NCI-H69 (cell line): ENCODE data around the gene IRF2BPL.
A peak's percentile ranks its signal among the peaks of the same experiment; 100 is the strongest.

Source experiments
- DNase-seq: peaks from one replicate; lab custom pipeline; 2025; lab: John Stamatoyannopoulos, UW

Gene IRF2BPL

GRCh38 chr14:77011245-77011644 lies 17.3 kb downstream of the IRF2BPL start:
- peak; percentile 71 for DNase-seq

- no peak for DNase-seq
Measured at GRCh38 chr14:77009014-77009413, 19.5 kb downstream of the IRF2BPL start.

DNA sequence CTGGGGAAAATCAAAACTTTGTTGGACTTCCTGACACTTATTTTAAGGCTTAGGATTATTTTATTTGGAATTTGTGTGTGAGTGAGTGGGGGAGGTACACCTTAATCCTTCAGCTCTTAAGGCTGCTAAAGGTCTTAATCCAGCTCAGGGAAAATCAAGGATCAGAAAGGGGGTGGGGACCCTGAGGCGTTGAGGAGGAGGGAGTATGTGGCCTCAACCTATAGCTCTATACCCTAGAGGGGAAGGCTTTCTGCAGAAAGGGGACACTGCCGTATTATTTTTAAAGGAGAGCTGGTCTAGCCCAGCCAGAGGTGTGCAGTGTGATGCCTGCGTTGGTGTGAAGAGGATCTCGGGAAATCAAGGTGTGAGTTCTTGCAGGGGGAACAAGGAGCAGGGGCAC lies 20.0 kb downstream of the IRF2BPL start:
- DNase-seq = no peak

DNA sequence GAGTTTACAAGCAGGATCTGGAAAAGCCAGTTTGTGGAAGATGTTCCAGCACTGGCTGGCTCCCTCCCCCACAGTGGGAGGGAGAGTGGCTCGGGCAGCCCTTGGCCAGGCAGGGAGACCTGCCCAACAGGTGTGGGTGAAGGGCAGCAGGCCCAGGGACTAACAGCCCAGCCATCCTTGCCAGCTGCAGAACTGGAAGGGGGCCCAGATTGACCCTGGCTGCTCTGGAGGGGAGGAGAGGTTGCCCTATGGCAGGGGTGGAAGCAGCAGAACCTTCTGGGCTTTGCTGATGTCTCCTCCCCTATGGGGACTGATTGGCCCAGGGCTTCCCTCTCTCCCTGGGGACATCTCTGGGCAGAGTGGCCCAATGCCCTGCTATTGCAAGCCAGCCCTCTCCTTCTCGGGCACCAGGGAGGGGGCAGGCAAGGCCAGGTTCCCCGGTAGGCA lies 20.5 kb downstream of the IRF2BPL start:
- DNase-seq = no peak

GRCh38 chr14:77007183-77007974 lies 21.1 kb downstream of the IRF2BPL start:
- DNase-seq = no peak

DNA sequence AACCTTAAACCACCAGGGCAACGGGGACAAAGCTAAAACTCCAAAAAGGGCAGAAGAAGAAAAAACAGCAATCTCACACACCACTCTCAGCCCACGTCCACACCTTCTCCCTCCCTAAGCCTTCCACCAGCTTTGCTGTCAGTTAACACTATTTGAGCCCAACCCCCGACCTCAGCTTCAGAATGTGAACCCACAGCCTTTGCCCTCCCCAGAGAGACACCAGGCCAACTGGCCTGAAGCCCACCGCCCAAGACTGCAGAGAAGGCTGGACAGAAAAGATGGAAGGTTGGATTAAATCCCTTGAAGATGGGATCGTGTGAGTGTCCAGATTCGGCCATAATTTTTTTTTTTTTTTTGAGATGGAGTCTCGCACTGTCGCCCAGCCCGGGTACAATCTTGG lies 22.4 kb downstream of the IRF2BPL start:
- DNase-seq = no peak

GRCh38 chr14:77005559-77005958 lies 22.9 kb downstream of the IRF2BPL start:
- DNase-seq = no peak

- no peak for DNase-seq
Measured at GRCh38 chr14:77004711-77005460, 23.6 kb downstream of the IRF2BPL start.

DNA sequence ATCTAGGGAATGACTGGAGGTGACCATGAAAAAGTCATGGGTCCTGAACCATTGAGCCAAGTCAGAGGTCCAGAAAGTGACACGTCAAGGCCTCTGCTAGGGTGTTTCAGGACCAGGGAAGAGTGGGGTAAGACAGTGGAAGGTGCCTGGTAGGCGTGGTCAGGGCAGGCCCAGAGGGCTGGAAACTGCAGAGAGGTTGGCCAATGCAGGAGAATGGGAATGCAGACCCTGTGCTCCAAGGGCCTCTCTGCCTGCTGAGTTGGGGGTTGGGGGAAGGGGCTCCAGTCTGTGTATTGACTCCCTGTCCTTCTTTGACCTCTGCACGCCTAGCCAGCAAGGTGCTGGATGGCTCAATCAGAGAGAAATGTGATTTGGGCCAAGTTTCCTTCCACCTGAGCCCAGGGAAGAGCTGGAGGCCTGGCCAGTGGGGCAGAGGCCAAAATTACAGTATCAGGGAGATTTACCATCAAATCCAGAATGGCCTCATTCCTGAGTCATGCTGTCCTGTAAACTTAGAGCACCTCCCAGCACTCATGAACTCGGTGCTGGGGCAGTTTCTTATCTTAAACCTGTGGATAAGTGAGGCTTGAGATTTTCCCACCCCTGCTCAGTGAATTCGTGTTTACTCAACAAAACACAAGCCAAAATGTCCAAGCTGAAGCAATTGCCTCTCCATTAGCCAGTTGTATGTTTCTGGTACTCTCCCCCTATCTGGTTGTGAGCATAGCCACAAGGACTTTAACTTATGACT lies 24.4 kb downstream of the IRF2BPL start:
- DNase-seq = no peak

DNA sequence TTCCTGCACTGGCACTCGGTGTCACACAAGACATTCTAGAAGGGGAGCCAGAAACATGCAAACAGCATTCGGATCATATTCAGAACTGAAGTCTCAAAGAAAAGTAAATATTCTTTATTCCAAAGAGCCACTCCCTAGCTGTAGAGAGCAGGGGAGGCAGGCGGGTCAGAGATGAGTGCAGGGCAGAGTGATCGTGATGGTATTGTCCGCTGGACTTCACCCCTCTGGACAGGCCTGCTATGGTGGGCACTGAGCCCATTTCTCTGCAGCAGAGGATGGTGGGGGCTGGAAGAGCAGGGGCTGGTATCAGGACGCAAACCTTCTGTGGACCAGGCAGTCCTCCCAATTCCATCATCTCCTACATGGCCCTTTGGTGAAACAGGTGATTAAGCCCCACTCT lies 25.6 kb downstream of the IRF2BPL start:
- DNase-seq = no peak

DNA sequence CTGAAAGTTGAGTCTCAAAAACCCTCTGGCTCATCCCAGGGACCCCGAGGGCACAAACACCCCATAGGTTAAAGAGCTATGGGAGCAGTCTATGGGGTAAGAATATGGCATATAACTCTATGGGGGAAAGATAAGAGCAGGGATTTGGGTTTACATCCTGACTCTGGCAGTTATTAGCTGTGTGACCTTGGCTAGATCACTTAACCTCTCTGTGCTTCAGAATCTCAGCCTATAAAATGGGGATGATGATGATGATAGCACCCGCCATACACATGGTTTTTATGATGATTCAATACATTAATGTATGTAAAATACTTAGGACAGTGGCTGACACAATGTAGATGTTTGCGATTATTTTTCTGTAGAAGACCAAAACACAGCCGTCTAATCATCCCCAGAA lies 26.2 kb downstream of the IRF2BPL start:
- DNase-seq = no peak

GRCh38 chr14:77000340-77001270 lies 27.9 kb downstream of the IRF2BPL start:
- DNase-seq = peak; percentile 72

DNA sequence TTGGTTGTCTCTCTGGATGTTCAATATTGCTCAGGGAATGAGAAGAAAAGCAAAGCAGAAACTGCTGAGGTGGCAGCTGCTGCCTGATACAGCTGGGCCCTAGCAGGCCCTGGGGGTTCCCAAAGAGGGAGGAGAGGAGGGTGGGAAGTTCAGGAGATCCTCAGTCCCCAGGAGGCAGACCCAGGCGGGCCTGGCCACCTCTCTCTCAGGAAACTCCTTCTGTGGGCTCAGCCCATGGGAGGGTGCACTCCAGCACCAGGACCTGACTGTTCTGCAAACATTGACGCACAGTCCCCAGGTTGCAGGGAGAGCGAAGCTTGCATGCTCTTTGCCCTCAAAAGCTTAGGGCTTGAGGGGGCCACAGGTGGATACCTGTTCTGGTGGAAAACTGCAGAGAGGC lies 29.6 kb downstream of the IRF2BPL start:
- DNase-seq = no peak

GRCh38 chr14:76997257-76997970 lies 31.1 kb downstream of the IRF2BPL start:
- DNase-seq = peak; percentile 75

- DNase-seq = no peak
Measured at GRCh38 chr14:76996563-76997146, 31.9 kb downstream of the IRF2BPL start.

DNA sequence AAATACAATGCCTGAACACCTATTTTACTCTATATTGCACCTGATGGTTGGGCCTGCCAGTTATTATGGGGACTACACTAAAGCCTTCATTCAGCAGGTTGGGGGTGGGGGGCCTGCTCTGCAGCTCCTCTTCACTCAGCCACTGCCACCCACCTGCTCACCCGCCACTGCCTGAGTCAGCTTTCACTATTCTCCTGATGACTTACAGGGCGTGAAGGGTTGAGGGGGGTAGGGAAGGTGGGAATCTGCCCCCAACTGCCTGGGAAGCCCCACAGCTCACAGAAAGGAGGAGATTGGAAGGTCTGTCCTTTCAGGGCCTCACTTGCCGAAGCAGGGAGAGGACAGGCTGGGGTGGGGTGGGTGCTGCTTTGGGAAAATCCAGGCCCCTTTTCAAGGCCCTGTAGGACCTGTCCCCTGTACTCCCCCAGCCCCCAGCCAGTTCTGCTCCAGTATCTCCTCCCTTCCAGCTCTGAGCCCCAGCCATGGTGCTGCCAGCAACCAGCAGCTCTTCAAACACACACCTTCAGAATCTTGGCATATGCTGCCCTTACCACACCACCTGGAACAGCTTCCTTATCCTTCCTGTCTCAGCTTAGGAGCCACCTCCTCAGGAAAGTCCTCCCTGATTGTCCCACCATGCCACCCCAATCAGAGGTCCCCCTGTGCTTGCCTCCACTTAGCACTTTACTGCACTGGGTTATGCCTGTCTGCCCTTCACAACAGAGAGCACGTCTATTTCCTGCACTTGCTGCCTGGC lies 33.1 kb downstream of the IRF2BPL start:
- DNase-seq = peak; percentile 24

DNA sequence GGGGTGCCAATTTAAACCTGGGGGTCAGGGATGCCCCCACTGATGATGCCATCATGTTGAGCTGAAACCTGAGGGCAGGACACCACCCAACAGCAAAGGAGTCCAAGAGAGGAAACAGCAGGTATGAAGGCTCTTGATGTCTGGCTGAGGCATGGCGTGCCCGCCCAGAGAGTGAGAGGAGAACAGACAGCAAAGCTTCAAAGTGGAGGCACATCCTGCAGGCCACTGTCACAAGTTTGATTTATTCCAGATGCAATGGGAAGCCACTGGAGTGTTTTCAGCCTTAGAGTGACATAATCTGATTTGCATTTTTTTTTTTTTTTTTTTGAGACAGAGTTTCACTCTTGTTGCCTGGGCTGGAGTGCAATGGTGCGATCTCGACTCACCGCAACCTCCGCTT lies 34.8 kb downstream of the IRF2BPL start:
- DNase-seq = no peak

DNA sequence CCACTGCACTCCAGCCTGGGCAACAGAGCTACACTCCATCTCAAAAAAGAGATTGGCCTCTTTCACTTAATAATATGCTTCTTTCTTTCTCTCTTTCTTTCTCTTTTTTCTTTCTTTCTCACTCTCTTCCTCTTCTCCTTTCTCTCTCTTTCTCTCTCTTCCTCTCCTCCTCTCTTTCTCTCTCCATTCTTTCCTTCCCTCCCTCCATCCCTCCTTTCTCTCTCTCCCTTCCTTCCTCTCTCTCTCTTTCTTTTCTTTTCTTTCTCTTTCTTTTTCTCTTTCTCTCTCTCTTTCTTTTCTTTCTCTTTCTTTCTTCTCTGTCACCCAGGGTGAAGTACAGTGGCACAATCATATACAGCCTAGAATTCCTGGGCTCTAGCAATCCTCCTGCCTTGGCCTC lies 38.4 kb downstream of the IRF2BPL start:
- DNase-seq = no peak

- no peak for DNase-seq
Measured at GRCh38 chr14:76987956-76988520, 40.5 kb downstream of the IRF2BPL start.

GRCh38 chr14:76986231-76986565 lies 42.3 kb downstream of the IRF2BPL start:
- no peak for DNase-seq
